Nephron (organoid): Measurements from ENCODE around the gene NFS1.
A peak's percentile ranks its signal among the peaks of the same experiment; 100 is the strongest.
"Not testable (repeated sequence)": the region's sequence is repeated elsewhere in the genome, so short reads cannot be mapped to it uniquely, and the experiment has no call there.

Experiments used
- H3K27ac Mint-ChIP-seq, 3 experiments: 2 replicates each; pipeline ENCODE4 v1.8.0; 2020; ENCODE audit warnings: mixed read lengths in 3 of 3, mild to moderate bottlenecking in 2 of 3, moderate library complexity in 1 of 3
- H3K27me3 Mint-ChIP-seq: 2 replicates; pipeline ENCODE4 v1.8.0; 2021; ENCODE audit warnings: low read depth, mild to moderate bottlenecking, moderate library complexity, mixed read lengths
- H3K36me3 Mint-ChIP-seq: 2 replicates; pipeline ENCODE4 v1.8.0; 2020; ENCODE audit warnings: low read depth, mixed read lengths
- H3K4me1 Mint-ChIP-seq: 2 replicates; pipeline ENCODE4 v1.8.0; 2020; ENCODE audit warnings: mixed read lengths
- H3K4me3 Mint-ChIP-seq, 3 experiments: 2 replicates each; pipeline ENCODE4 v1.8.0; 2020; ENCODE audit warnings: mild to moderate bottlenecking in 3 of 3, mixed read lengths in 3 of 3, moderate library complexity in 2 of 3
- H3K9me3 Mint-ChIP-seq: 2 replicates; pipeline ENCODE4 v1.8.0; 2020; ENCODE audit warnings: mixed read lengths
- CTCF ChIP-seq, 3 experiments: fragments of 200-600 bp; sonication (generic); IDR thresholded peaks; one replicate each; pipeline ENCODE4 v1.5.0; 2021; ENCODE audit warnings: antibody characterized with exemption in 3 of 3; ENCODE audit not compliant: unreplicated experiment in 3 of 3

NFS1 gene

DNA sequence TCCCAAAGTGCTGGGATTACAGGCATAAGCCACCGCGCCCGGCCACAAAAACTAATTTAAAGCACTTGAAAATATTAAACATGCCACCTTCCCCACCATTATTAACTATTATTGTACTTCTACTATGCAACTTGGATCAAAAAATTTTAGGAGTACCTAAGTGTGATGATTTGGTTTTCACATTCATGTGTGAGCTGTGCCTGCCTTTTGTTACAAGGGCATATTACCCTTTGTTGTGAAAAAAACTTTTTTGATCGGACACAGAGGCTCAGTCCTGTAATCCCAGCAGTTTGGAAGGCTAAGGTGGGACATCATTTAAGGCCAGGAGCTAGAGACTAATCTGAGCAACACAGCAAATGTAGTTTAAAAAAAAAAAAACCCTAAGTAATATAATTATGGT lies 17.2 kb upstream of the NFS1 start:
- H3K4me1 Mint-ChIP-seq, result no peaks in the 10 kb centered on the region
- no peak for TF ChIP-seq CTCF (IDR thresholded peaks at IDR 0.05; ENCODE audit: unreplicated experiment in 3 of 3)
- no peak overlapping the region for H3K27ac Mint-ChIP-seq
- no peaks in the 10 kb centered on the region for H3K9me3 Mint-ChIP-seq
- H3K27me3 Mint-ChIP-seq, result no peaks in the 10 kb centered on the region
- peaks cover 81% of the 10 kb centered on the region for H3K36me3 Mint-ChIP-seq
- H3K4me3 Mint-ChIP-seq, result no peak overlapping the region

GRCh38 chr20:35715652-35716051 lies 16.5 kb upstream of the NFS1 start:
- H3K4me3 Mint-ChIP-seq, result no peak overlapping the region
- peaks cover 4% of the 10 kb centered on the region for H3K4me1 Mint-ChIP-seq
- no peak overlapping the region for H3K27ac Mint-ChIP-seq
- peaks cover 82% of the 10 kb centered on the region for H3K36me3 Mint-ChIP-seq
- no peak for TF ChIP-seq CTCF (IDR thresholded peaks at IDR 0.05; ENCODE audit: unreplicated experiment in 3 of 3)
- no peaks in the 10 kb centered on the region for H3K9me3 Mint-ChIP-seq
- H3K27me3 Mint-ChIP-seq, result no peaks in the 10 kb centered on the region

DNA sequence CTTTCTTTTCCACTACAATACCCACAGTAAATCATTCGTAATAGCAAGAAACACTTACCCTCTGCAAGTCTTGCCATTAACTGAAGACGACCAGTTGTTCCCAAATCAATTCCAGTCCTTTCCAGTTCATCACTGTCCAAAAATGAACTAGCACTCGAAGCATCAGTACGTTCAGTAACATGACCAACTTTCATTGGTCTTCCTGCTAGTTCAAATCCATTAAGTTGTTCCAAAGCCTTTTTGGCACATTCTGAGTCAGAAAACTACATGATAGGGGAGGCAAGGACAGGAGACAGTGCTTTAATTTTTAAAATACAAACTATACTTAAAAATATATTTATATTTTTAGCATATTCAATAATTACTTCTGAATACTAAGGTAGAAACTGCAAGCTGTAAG lies 15.0 kb upstream of the NFS1 start:
- H3K9me3 Mint-ChIP-seq, result no peaks in the 10 kb centered on the region
- no peaks in the 10 kb centered on the region for H3K27me3 Mint-ChIP-seq
- peaks cover 80% of the 10 kb centered on the region for H3K36me3 Mint-ChIP-seq
- no peak for TF ChIP-seq CTCF (IDR thresholded peaks at IDR 0.05; ENCODE audit: unreplicated experiment in 3 of 3)
- no peak overlapping the region for H3K27ac Mint-ChIP-seq
- peaks cover 6% of the 10 kb centered on the region for H3K4me1 Mint-ChIP-seq
- H3K4me3 Mint-ChIP-seq, result no peak overlapping the region

- H3K27me3 Mint-ChIP-seq, H3K4me3 Mint-ChIP-seq, H3K9me3 Mint-ChIP-seq, H3K27ac Mint-ChIP-seq, H3K4me1 Mint-ChIP-seq: not testable (repeated sequence)
- H3K36me3 Mint-ChIP-seq, result peaks cover 80% of the 10 kb centered on the region
Measured at GRCh38 chr20:35713120-35713519, 14.0 kb upstream of the NFS1 start.

GRCh38 chr20:35711588-35712209 lies 12.5 kb upstream of the NFS1 start:
- no peak for TF ChIP-seq CTCF (IDR thresholded peaks at IDR 0.05; ENCODE audit: unreplicated experiment in 3 of 3)
- peaks cover 6% of the 10 kb centered on the region for H3K4me1 Mint-ChIP-seq
- H3K9me3 Mint-ChIP-seq, result no peaks in the 10 kb centered on the region
- H3K4me3 Mint-ChIP-seq, result no peak overlapping the region
- H3K27ac Mint-ChIP-seq, result no peak overlapping the region
- peaks cover 77% of the 10 kb centered on the region for H3K36me3 Mint-ChIP-seq
- no peaks in the 10 kb centered on the region for H3K27me3 Mint-ChIP-seq

- no peak overlapping the region for H3K4me3 Mint-ChIP-seq
- H3K27ac Mint-ChIP-seq, result peak overlapping the region in 1 of 3 experiments; percentile 32
- H3K4me1 Mint-ChIP-seq, result peaks cover 6% of the 10 kb centered on the region
- H3K36me3 Mint-ChIP-seq, result peaks cover 73% of the 10 kb centered on the region
- no peaks in the 10 kb centered on the region for H3K9me3 Mint-ChIP-seq
- no peak for TF ChIP-seq CTCF (IDR thresholded peaks at IDR 0.05; ENCODE audit: unreplicated experiment in 3 of 3)
- H3K27me3 Mint-ChIP-seq, result no peaks in the 10 kb centered on the region
Measured at GRCh38 chr20:35710884-35711587, 11.9 kb upstream of the NFS1 start.
